ENCODE measurements around the gene RNU5B-1. TPM values are rescaled to one million over a fixed set of nuclear protein-coding genes. Genes with fewer than 3 reads are reported as not detected.

Gene RNU5B-1
- polyA plus RNA-seq, 1 donor from 2014 or later = not detected

DNA sequence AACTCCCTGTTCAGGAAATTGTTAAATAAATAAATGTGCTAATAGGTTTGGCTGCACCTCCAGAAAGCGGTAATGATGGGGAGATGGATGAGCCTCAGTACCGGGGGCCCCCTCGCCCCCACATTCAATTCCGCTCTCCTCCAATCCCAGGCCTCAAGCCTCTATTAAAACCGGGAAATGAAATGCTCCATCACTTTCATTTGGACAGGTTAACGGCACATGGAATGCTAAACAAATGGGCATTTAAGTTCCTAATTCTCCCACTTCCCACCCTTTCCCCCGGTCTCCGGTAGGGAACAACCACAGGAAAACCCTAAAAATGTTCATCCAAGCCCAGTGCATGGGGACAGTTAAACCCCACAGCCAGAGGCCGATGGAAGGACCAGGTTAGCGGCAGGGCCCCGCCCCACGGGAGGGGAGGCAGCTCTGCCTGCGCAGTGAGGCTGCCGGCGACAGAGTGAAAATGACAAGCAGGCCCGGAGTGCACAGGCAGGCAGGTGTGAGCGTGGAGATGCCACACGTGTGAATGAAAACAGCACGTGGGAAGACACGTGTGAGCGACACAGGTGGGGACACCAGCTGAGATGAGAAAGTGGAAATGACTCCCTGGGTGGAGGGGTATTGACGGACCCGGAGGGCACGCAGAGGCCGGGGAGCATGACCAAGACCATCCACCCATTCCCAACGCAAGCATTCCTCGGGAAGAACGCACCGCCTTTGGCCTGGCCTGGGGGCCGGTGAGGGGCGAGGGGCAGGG is 28.1 kb downstream of the RNU5B-1 start:
- Histone ChIP-seq H3K9ac (ENCODE audit: low read length) (peak overlapping the region; percentile 9), H3F3A (ENCODE audit: insufficient read depth, low read length, poor library complexity, severe bottlenecking) (no peaks in the 10 kb centered on the region), H3K79me2 (replicated peaks; ENCODE audit: insufficient read depth, low read length) (no peaks in the 10 kb centered on the region), H3K4me2 (ENCODE audit: low read length) (no peak overlapping the region), H3K36me3 (ENCODE audit: insufficient read depth, low read length) (no peaks in the 10 kb centered on the region), H4K20me1 (ENCODE audit: insufficient read depth) (no peaks in the 10 kb centered on the region), H3K27me3 (ENCODE audit: insufficient read depth, low read depth, low read length) (no peaks in the 10 kb centered on the region), H3K9me2 (ENCODE audit: insufficient read depth, low read length) (no peaks in the 10 kb centered on the region), H3K4me3 (ENCODE audit: low read length) (no peak overlapping the region), H3K27ac (ENCODE audit: low read length) (no peak overlapping the region), H2AFZ (ENCODE audit: low read depth, low read length) (no peak overlapping the region), H3K9me3 (ENCODE audit: low read length) (no peaks in the 10 kb centered on the region)
- TF ChIP-seq EP300 (conservative IDR thresholded peaks at IDR 0.05; ENCODE audit: poor library complexity, severe bottlenecking) (no peak), TAF1 (IDR thresholded peaks at IDR 0.05; ENCODE audit: low read depth) (no peak), CTCF (IDR thresholded peaks at IDR 0.05; ENCODE audit: poor library complexity, severe bottlenecking) (no peak), POLR2AphosphoS5 (IDR thresholded peaks at IDR 0.05) (no peak), RAD21 (conservative IDR thresholded peaks at IDR 0.05) (no peak), MXI1 (conservative IDR thresholded peaks at IDR 0.05; ENCODE audit: poor library complexity, severe bottlenecking) (no peak), SMC3 (conservative IDR thresholded peaks at IDR 0.05; ENCODE audit: poor library complexity) (no peak), EZH2 (IDR thresholded peaks at IDR 0.05; ENCODE audit: borderline replicate concordance, insufficient read depth, low read length, poor library complexity, severe bottlenecking) (no peak), REST (IDR thresholded peaks at IDR 0.05; ENCODE audit: borderline replicate concordance) (no peak)

- Histone ChIP-seq H3K4me2 (ENCODE audit: low read length) (no peak overlapping the region), H3K79me2 (replicated peaks; ENCODE audit: insufficient read depth, low read length) (no peaks in the 10 kb centered on the region), H3K9me2 (ENCODE audit: insufficient read depth, low read length) (no peaks in the 10 kb centered on the region), H3K36me3 (ENCODE audit: insufficient read depth, low read length) (no peaks in the 10 kb centered on the region), H2AFZ (ENCODE audit: low read depth, low read length) (no peak overlapping the region), H3K9me3 (ENCODE audit: low read length) (no peaks in the 10 kb centered on the region), H3K4me3 (ENCODE audit: low read length) (no peak overlapping the region), H4K20me1 (ENCODE audit: insufficient read depth) (no peaks in the 10 kb centered on the region), H3K9ac (ENCODE audit: low read length) (no peak overlapping the region), H3K27me3 (ENCODE audit: insufficient read depth, low read depth, low read length) (no peaks in the 10 kb centered on the region), H3K27ac (ENCODE audit: low read length) (no peak overlapping the region), H3F3A (ENCODE audit: insufficient read depth, low read length, poor library complexity, severe bottlenecking) (no peaks in the 10 kb centered on the region)
- TF ChIP-seq CTCF (IDR thresholded peaks at IDR 0.05; ENCODE audit: poor library complexity, severe bottlenecking) (no peak), REST (IDR thresholded peaks at IDR 0.05; ENCODE audit: borderline replicate concordance) (no peak), MXI1 (conservative IDR thresholded peaks at IDR 0.05; ENCODE audit: poor library complexity, severe bottlenecking) (no peak), TAF1 (IDR thresholded peaks at IDR 0.05; ENCODE audit: low read depth) (no peak), RAD21 (conservative IDR thresholded peaks at IDR 0.05) (no peak)
These were observed 28.8 kb downstream of the RNU5B-1 start for GRCh38 chr15:65333148-65333820.
